ENCODE measurements around the gene MBIP. TPM values are rescaled to one million over a fixed set of nuclear protein-coding genes. Genes with fewer than 3 reads are reported as not detected.

MBIP gene, protein sequence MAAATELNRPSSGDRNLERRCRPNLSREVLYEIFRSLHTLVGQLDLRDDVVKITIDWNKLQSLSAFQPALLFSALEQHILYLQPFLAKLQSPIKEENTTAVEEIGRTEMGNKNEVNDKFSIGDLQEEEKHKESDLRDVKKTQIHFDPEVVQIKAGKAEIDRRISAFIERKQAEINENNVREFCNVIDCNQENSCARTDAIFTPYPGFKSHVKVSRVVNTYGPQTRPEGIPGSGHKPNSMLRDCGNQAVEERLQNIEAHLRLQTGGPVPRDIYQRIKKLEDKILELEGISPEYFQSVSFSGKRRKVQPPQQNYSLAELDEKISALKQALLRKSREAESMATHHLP
- total RNA-seq, result 10 to 100 TPM; 26.1 to 41.9 (median 40.1) TPM
- 17.0 TPM for total RNA-seq (2013)

DNA sequence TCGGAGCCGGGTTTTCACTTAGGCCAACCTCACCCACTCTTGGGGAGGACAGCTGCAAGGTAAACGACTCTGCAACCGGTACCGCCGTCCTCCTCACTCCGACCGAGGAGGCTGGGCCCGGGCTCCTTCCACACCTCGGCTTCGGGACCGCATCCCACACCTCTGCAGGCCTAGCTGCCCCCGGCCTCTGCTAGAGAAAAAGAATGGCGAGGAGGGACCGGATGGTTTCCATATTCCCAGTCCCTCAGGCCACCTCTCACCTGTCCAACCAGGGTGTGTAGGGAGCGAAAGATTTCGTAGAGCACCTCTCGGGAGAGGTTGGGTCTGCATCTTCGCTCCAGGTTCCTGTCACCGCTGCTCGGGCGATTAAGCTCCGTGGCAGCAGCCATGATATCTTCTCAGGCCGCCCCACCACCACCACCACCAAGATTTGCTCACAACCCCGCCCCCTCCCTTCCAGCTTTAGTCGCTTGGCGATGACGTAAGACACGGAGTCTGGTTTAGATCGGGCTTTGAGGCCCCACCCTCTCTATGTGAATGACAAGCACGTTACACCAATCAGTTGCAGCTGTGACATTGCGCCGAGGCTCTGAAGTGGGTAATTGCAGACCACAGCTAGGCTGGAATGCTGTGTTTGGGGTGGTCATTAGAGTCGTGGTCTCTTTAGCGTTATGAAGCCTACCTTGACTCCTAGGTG is at the start of gene MBIP:
MBIP (minus strand) TSS at position 438 of the 697 bp plus-strand sequence; CDS start at position 389, 49 bp downstream.
- under 1% methylated on average over 35 of the region's 35 CpGs for WGBS (ENCODE audit: insufficient coverage)
- intact Hi-C loops (cut with micrococcal nuclease), result no loop called here
- H3K27ac Mint-ChIP-seq, result peak within 1 kb of the TSS; percentile 39 to 91
- H3K4me1 Mint-ChIP-seq, result peaks cover 20 to 28% of the 10 kb centered on the region in 2 donors
- H3K27me3 Mint-ChIP-seq (ENCODE audit: low read depth in 2 of 2), result peaks cover 0 to 11% of the 10 kb centered on the region in 2 donors
- TF ChIP-seq, protein P1, sequence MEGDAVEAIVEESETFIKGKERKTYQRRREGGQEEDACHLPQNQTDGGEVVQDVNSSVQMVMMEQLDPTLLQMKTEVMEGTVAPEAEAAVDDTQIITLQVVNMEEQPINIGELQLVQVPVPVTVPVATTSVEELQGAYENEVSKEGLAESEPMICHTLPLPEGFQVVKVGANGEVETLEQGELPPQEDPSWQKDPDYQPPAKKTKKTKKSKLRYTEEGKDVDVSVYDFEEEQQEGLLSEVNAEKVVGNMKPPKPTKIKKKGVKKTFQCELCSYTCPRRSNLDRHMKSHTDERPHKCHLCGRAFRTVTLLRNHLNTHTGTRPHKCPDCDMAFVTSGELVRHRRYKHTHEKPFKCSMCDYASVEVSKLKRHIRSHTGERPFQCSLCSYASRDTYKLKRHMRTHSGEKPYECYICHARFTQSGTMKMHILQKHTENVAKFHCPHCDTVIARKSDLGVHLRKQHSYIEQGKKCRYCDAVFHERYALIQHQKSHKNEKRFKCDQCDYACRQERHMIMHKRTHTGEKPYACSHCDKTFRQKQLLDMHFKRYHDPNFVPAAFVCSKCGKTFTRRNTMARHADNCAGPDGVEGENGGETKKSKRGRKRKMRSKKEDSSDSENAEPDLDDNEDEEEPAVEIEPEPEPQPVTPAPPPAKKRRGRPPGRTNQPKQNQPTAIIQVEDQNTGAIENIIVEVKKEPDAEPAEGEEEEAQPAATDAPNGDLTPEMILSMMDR (IDR thresholded peaks at IDR 0.05), result no peak
- H3K9me3 ChIP-seq (ENCODE audit: control insufficient read depth, insufficient read depth, low read length), result no peaks in the 10 kb centered on the region
- no peaks in the 10 kb centered on the region for H3K36me3 ChIP-seq (ENCODE audit: control insufficient read depth, insufficient read depth, low read length)
- no peaks in the 10 kb centered on the region for H3K36me3 Mint-ChIP-seq
- peak within 1 kb of the TSS; percentile 95 for H3K4me3 Mint-ChIP-seq
- peak within 1 kb of the TSS; percentile 50 for H3K27ac ChIP-seq (ENCODE audit: low read length)
- H3K4me3 ChIP-seq (ENCODE audit: low read length), result peak within 1 kb of the TSS; percentile 86
- peaks cover 6% of the 10 kb centered on the region for H3K4me1 ChIP-seq (ENCODE audit: control insufficient read depth, insufficient read depth, low read length)
- H3K9me3 Mint-ChIP-seq, result no peaks in the 10 kb centered on the region
- no peaks in the 10 kb centered on the region for H3K27me3 ChIP-seq (ENCODE audit: control insufficient read depth, insufficient read depth, low read length)
- ATAC-seq (peak; percentile 95 to 98 (median 97)), DNase-seq (peak; percentile 70 to 97)

DNA sequence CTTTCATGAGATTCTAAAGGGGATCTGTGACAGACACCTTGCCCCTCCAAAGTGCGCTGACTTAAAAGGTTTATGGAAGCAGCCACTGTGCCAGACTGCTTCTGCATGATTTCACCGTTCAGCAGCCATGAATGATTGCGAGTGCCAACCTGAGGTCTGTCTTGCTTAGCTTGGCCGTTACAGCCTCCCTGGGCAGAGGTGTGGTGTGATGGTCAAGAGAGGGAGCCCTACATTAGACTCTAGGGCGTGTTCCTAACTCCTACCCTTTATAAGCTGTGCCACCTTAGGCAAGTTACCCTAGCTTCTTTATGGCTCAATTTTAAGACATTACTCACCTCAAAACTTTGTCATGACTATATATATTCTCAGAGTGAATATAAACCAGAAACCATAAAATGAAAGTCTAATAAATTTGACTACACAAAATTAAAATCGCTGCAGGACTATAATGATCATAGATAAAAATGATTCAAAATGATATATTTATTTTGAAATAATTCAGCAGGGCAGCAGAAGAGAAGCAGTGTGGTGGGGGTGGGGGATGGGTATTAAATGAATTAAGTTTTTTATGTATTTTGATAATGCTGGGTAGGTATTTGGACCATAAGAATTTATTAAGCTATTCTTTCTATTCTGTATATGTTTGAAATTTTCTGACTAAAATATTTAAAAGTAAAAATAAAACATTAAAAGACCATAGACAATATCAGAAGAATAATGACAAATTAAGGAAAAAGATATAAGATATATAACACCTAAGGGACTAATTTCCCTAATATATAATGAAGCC is 47.7 kb upstream of the MBIP start:
- peaks cover 0 to 4% of the 10 kb centered on the region in 2 donors for H3K9me3 Mint-ChIP-seq
- Histone ChIP-seq H3K27ac (ENCODE audit: low read length) (no peak overlapping the region), H3K4me1 (ENCODE audit: control insufficient read depth, insufficient read depth, low read length) (no peaks in the 10 kb centered on the region), H3K36me3 (ENCODE audit: control insufficient read depth, insufficient read depth, low read length) (no peaks in the 10 kb centered on the region), H3K4me3 (ENCODE audit: low read length) (no peak overlapping the region), H3K27me3 (ENCODE audit: control insufficient read depth, insufficient read depth, low read length) (no peaks in the 10 kb centered on the region), H3K9me3 (ENCODE audit: control insufficient read depth, insufficient read depth, low read length) (no peaks in the 10 kb centered on the region)
- no peak for ATAC-seq
- no peaks in the 10 kb centered on the region for H3K4me1 Mint-ChIP-seq
- H3K4me3 Mint-ChIP-seq, result no peak overlapping the region
- intact Hi-C loops (cut with micrococcal nuclease), result no loop called here
- TF ChIP-seq, protein P1 (IDR thresholded peaks at IDR 0.05), result no peak
- peaks cover 0 to 9% of the 10 kb centered on the region in 2 donors for H3K27me3 Mint-ChIP-seq (ENCODE audit: low read depth in 2 of 2)
- WGBS (ENCODE audit: insufficient coverage), result 89% methylated on average over 5 of the region's 6 CpGs
- no peak for DNase-seq
- H3K36me3 Mint-ChIP-seq, result no peaks in the 10 kb centered on the region
- H3K27ac Mint-ChIP-seq, result no peak overlapping the region

DNA sequence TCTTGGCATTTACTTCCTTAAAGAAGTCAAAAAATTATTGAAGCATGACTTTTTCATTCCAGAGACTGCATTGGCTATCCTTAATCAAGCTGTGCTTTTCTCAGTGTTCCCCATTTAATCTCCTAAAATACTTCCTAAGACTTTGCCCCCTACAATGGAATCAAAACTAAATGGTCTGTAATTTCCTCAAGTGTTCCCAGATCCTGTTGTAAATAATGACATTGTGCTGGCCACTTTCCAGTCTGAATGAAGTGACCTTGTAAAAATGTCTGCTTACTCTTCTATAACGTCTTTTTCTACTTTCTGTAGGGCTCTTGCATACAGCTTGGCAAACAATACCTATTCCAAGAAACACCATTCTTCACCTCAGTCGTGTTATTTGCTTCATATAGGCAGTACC is 45.3 kb upstream of the MBIP start:
- no peaks in the 10 kb centered on the region for H3K9me3 ChIP-seq (ENCODE audit: control insufficient read depth, insufficient read depth, low read length)
- Mint-ChIP-seq H3K4me3 (no peak overlapping the region), H3K36me3 (no peaks in the 10 kb centered on the region), H3K27me3 (ENCODE audit: low read depth in 2 of 2) (peaks cover 0 to 9% of the 10 kb centered on the region in 2 donors), H3K9me3 (peaks cover 0 to 2% of the 10 kb centered on the region in 2 donors), H3K4me1 (no peaks in the 10 kb centered on the region), H3K27ac (no peak overlapping the region)
- intact Hi-C loops (cut with micrococcal nuclease), result no loop called here
- ATAC-seq, result no peak
- no peaks in the 10 kb centered on the region for H3K4me1 ChIP-seq (ENCODE audit: control insufficient read depth, insufficient read depth, low read length)
- no peak overlapping the region for H3K27ac ChIP-seq (ENCODE audit: low read length)
- no peak for DNase-seq
- no peaks in the 10 kb centered on the region for H3K27me3 ChIP-seq (ENCODE audit: control insufficient read depth, insufficient read depth, low read length)
- 45% methylated on average over 2 of the region's 2 CpGs for WGBS (ENCODE audit: insufficient coverage)
- no peaks in the 10 kb centered on the region for H3K36me3 ChIP-seq (ENCODE audit: control insufficient read depth, insufficient read depth, low read length)
- TF ChIP-seq, protein P1 (IDR thresholded peaks at IDR 0.05), result no peak
- no peak overlapping the region for H3K4me3 ChIP-seq (ENCODE audit: low read length)

Data from natural killer cell (primary cell).